Prostate gland (tissue), 2 donors: ENCODE data around the gene PPP1R13B. TPM values are rescaled to one million over a fixed set of nuclear protein-coding genes. Genes with fewer than 3 reads are reported as not detected.

ENCODE experiments used
- DNase-seq: peaks from one replicate; pipeline ENCODE4 v3.0.0-alpha.2; 2019; ENCODE audit warnings: low spot score
- H3K27ac ChIP-seq, 2 donors: fragments of 200-600 bp; sonication (generic); 2 replicates each; pipeline ENCODE4 v1.5.1; 2017 to 2019
- H3K27me3 ChIP-seq: fragments of 200-600 bp; sonication (generic); replicated peaks from 2 replicates; pipeline ENCODE4 v1.5.1; 2019; ENCODE audit not compliant: insufficient read depth
- H3K36me3 ChIP-seq, 2 donors: fragments of 200-600 bp; sonication (generic); 1 replicate in 1 of 2; 2 replicates in 1 of 2; pipeline versions ENCODE4 v1.5.1 to v1.8.1; 2017 to 2019
- H3K4me1 ChIP-seq: fragments of 200-600 bp; sonication (generic); replicated peaks from 2 replicates; pipeline ENCODE4 v1.5.1; 2019
- H3K4me3 ChIP-seq, 2 donors: fragments of 200-600 bp; sonication (generic); 2 replicates each; pipeline ENCODE4 v1.5.1; 2017 to 2019
- H3K9me3 ChIP-seq: fragments of 200-600 bp; sonication (generic); 2 replicates; pipeline ENCODE4 v1.5.1; 2017
- POLR2A ChIP-seq: fragments of 450-650 bp; IDR thresholded peaks from one replicate; pipeline ENCODE4 v1.6.1; 2016; ENCODE audit warnings: antibody characterized with exemption, mild to moderate bottlenecking
- POLR2AphosphoS5 ChIP-seq: sonication (generic); formaldehyde crosslinking; IDR thresholded peaks from one replicate; pipeline ENCODE4 v1.6.1; 2017; ENCODE audit warnings: antibody characterized with exemption
- WGBS: methylation state at CpG from one replicate; pipeline ENCODE4 v1.1.5; 2018; 5-methylcytosine and 5-hydroxymethylcytosine counted together
- intact Hi-C: fragments of 100-400 bp; cut with DNase I; formaldehyde crosslinking; loops from one replicate; pipeline ENCODE4 v1.14.2; 2022
- total RNA-seq, 2 donors: library from RNA; depleted of rRNA; stranded (reverse); fragments of >200 nt; gene quantifications; one replicate each; pipeline ENCODE4 v1.1.0, GENCODE V29; 2016
- TF ChIP-seq, protein P1 (sequence below), 4 experiments: fragments of 200-600 bp in 2 of 4; fragments of 450-650 bp in 2 of 4; sonication (generic) in 2 of 4; IDR thresholded peaks; 1 replicate in 3 of 4; 2 replicates in 1 of 4; pipeline ENCODE4 v1.5.1; 2016 to 2019; ENCODE audit warnings: antibody characterized with exemption in 4 of 4, mild to moderate bottlenecking in 2 of 4, moderate library complexity in 2 of 4

PPP1R13B gene
- total RNA-seq, 2 donors from 2014 or later, result 48.2 to 64.6 TPM

DNA sequence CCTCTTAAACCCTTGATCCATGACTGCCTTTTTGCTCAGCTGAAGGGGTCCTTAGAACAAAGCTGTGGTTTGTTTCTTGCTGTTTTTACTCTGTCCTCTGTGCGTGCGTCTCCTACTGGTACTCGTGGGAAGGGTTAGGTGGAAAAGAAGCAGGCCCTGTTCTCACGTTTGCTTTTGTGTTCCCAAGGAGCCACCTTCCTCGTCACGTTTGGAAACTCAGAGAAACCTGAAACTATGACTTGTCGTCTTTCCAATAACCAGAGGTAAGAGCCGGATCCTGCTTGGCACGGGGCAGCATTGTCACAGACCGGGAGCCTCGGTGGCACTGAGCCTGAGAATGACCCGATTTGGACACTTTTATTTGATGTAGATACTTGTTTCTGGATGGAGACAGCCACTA lies 118.7 kb downstream of the PPP1R13B start:
- peak; percentile 91 for DNase-seq

DNA sequence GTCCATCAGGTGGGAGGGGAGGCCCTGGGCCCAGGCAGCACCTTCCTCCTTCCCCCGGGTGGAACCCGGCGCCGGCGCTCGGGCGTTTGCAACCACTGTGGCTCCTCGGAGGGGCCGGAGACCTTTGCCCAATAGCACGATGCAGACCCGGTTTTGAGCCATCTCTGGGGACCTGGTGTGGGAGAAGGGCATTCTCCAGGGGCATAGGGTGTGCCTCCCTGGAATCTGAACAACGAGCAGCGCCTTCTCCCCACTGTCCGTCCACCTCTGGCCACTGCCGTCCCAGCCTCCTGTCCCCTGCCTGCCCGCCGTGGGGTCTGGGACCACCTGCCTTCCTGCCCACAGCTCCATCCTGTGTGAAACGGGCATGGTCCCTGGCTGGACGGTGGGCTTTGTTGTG lies 119.2 kb downstream of the PPP1R13B start:
- H3K36me3 ChIP-seq, result no peaks in the 10 kb centered on the region
- H3K4me1 ChIP-seq, result peaks cover 48% of the 10 kb centered on the region
- WGBS, result 46% methylated on average over 19 of the region's 19 CpGs
- H3K4me3 ChIP-seq, result no peak overlapping the region
- H3K9me3 ChIP-seq, result no peaks in the 10 kb centered on the region
- H3K27me3 ChIP-seq, result no peaks in the 10 kb centered on the region
- intact Hi-C loops, result no loop called here
- DNase-seq, result no peak
- peak overlapping the region; percentile 88 for H3K27ac ChIP-seq
- TF ChIP-seq, protein P1, sequence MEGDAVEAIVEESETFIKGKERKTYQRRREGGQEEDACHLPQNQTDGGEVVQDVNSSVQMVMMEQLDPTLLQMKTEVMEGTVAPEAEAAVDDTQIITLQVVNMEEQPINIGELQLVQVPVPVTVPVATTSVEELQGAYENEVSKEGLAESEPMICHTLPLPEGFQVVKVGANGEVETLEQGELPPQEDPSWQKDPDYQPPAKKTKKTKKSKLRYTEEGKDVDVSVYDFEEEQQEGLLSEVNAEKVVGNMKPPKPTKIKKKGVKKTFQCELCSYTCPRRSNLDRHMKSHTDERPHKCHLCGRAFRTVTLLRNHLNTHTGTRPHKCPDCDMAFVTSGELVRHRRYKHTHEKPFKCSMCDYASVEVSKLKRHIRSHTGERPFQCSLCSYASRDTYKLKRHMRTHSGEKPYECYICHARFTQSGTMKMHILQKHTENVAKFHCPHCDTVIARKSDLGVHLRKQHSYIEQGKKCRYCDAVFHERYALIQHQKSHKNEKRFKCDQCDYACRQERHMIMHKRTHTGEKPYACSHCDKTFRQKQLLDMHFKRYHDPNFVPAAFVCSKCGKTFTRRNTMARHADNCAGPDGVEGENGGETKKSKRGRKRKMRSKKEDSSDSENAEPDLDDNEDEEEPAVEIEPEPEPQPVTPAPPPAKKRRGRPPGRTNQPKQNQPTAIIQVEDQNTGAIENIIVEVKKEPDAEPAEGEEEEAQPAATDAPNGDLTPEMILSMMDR (IDR thresholded peaks at IDR 0.05), result no peak
- TF ChIP-seq POLR2AphosphoS5, result no peak
- no peak for TF ChIP-seq POLR2A

More for the DNA sequence above, 118.7 kb downstream of the PPP1R13B start:
- H3K9me3 ChIP-seq, result no peaks in the 10 kb centered on the region
- WGBS, result 27% methylated on average over 12 of the region's 12 CpGs
- TF ChIP-seq POLR2AphosphoS5 (peak; percentile 91), POLR2A (no peak)
- TF ChIP-seq, protein P1 (IDR thresholded peaks at IDR 0.05), result peak in 3 of 4 experiments; percentile 34 to 64 (median 54)
- H3K4me3 ChIP-seq, result peak overlapping the region in 1 of 2 donors; percentile 5
- peak overlapping the region; percentile 88 for H3K27ac ChIP-seq
- H3K27me3 ChIP-seq, result no peaks in the 10 kb centered on the region
- H3K36me3 ChIP-seq, result no peaks in the 10 kb centered on the region
- H3K4me1 ChIP-seq, result peaks cover 47% of the 10 kb centered on the region
- intact Hi-C loops, result no loop called here

DNA sequence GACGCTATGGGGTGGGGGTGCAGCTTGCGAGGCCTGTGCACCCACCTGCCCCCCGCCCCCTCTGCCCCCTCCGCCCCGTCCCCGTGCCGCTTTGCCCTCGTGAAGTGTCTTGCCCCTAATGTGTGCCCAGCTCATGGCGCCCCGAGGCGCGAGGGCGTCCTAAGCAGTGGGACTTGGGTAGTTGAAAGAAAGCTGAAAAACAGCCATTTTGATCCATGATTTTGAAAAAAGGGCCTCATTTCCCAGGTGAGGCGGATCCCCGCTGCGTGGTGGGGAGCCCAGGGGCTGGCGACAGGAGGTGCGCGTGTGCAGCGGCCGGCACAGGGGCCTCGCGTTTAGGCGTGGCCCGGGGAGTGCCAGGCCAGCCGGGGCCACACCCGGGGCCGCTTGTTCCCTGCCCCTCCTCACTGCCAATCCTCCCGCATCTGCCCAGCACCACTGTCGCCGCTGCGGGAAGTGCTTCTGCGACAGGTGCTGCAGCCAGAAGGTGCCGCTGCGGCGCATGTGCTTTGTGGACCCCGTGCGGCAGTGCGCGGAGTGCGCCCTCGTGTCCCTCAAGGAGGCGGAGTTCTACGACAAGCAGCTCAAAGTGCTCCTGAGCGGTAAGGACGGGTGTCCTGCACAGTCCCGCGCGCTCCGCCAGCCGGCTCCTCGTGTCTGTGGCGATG lies 119.9 kb downstream of the PPP1R13B start:
- peak; percentile 75 for DNase-seq
- intact Hi-C loops, result no loop called here
- Histone ChIP-seq H3K4me3 (no peak overlapping the region), H3K9me3 (no peaks in the 10 kb centered on the region), H3K4me1 (peaks cover 48% of the 10 kb centered on the region), H3K27ac (peak overlapping the region; percentile 88), H3K36me3 (no peaks in the 10 kb centered on the region), H3K27me3 (no peaks in the 10 kb centered on the region)
- WGBS, result 79% methylated on average over 33 of the region's 53 CpGs
- TF ChIP-seq, protein P1 (IDR thresholded peaks at IDR 0.05), result peak in 3 of 4 experiments; percentile 60 to 73 (median 68)
- TF ChIP-seq POLR2A, result no peak
- TF ChIP-seq POLR2AphosphoS5, result peak; percentile 68

DNA sequence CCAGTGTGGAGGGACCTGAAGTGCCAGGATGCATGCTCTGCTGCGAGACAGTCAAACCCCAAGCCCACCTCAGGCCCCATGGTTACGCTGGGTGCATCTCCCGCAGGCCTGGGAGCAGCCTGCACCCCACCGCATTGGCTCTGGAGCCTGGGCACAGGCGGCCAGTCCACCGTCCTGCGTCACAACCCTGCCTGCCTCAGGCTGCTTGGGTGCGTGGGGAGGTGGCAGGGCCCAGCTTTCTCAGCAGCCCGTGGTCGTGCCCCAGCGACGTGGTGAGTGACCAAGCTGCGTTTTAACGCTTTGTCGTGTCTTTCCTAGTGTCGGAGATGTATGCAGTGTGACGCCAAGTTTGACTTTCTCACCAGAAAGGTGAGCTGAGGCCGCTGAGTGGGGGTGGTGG lies 120.9 kb downstream of the PPP1R13B start:
- peaks cover 48% of the 10 kb centered on the region for H3K4me1 ChIP-seq

More for the DNA sequence above, 120.9 kb downstream of the PPP1R13B start:
- 91% methylated on average over 14 of the region's 18 CpGs for WGBS
- Histone ChIP-seq H3K27me3 (no peaks in the 10 kb centered on the region), H3K36me3 (no peaks in the 10 kb centered on the region), H3K9me3 (no peaks in the 10 kb centered on the region), H3K4me3 (no peak overlapping the region), H3K27ac (no peak overlapping the region)
- intact Hi-C loops, result no loop called here
- DNase-seq, result no peak
- TF ChIP-seq, protein P1 (IDR thresholded peaks at IDR 0.05), result no peak
- no peak for TF ChIP-seq POLR2A
- no peak for TF ChIP-seq POLR2AphosphoS5
